ENCODE measurements around the gene SERPINE3. TPM values are rescaled to one million over a fixed set of nuclear protein-coding genes. Genes with fewer than 3 reads are reported as not detected.

SERPINE3 gene
- total RNA-seq, 4 donors from 2014 or later: 0.20 to 0.87 TPM; not detected in 2

DNA sequence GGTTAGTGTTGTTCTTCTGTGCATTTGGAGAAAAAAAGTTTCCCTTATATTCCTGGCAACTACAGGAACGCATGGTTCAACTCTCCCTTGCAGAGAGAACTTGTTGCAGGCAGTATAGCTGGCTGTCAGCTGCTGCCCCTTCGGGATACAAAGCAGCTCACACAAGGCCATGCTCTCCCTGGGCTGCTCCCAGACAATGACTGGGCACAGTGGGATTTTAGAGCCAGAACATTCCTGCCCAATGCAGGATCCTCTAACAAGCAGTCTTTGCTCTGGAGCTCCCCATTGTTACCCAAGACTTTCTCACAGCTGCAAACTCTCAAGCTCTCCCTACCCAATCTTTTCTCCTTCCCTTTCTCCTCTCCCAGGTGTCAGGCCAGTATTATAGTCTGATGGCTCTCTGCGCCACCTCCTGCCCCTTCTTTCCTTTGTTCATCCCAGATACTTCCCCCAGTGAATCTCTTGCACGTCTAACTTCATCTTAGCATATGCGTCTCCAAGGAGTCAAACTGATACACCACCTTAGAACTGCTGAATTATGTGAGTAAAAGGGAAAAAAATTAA is 27.5 kb upstream of the SERPINE3 start:
- WGBS, 2 donors: 82 to 85% methylated on average over 5 of the region's 5 CpGs

DNA sequence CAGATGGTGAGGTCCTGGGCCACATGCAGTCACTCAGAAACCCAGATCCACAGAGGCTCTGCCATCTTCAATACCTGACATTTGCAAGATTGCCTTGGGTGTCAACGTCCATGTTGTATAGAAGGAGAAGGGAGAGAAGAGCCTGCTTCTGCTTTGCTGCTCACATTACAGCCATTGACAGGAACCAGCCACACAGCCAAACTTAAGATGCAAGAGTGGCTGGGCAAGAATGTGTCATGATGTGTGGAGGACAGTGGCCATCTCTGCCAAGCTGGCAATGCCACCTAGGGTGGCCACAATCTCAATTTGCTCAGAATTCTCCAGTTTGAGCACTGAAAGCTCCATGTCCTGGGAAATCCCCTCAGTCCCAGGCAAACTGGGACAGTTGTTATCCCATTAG is 25.9 kb upstream of the SERPINE3 start:
- TF ChIP-seq, protein P1, sequence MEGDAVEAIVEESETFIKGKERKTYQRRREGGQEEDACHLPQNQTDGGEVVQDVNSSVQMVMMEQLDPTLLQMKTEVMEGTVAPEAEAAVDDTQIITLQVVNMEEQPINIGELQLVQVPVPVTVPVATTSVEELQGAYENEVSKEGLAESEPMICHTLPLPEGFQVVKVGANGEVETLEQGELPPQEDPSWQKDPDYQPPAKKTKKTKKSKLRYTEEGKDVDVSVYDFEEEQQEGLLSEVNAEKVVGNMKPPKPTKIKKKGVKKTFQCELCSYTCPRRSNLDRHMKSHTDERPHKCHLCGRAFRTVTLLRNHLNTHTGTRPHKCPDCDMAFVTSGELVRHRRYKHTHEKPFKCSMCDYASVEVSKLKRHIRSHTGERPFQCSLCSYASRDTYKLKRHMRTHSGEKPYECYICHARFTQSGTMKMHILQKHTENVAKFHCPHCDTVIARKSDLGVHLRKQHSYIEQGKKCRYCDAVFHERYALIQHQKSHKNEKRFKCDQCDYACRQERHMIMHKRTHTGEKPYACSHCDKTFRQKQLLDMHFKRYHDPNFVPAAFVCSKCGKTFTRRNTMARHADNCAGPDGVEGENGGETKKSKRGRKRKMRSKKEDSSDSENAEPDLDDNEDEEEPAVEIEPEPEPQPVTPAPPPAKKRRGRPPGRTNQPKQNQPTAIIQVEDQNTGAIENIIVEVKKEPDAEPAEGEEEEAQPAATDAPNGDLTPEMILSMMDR (IDR thresholded peaks at IDR 0.05): no peak
- TF ChIP-seq EP300 (IDR thresholded peaks at IDR 0.05) (no peak), POLR2A (IDR thresholded peaks at IDR 0.05) (no peak)
- Histone ChIP-seq H3K27me3 (no peaks in the 10 kb centered on the region), H3K36me3 (no peaks in the 10 kb centered on the region), H3K9me3 (no peaks in the 10 kb centered on the region), H3K27ac (no peak overlapping the region), H3K4me3 (no peak overlapping the region), H3K4me1 (peaks cover 0 to 7% (median 2%) of the 10 kb centered on the region in 4 donors)
- 77 to 84% methylated on average over 1 of the region's 1 CpG for WGBS, 2 donors
- no peak for DNase-seq (ENCODE audit: low spot score in 2 of 2)

More for the DNA sequence above, 27.5 kb upstream of the SERPINE3 start:
- H3K27me3 ChIP-seq: no peaks in the 10 kb centered on the region
- TF ChIP-seq, protein P1 (IDR thresholded peaks at IDR 0.05): no peak
- TF ChIP-seq EP300 (IDR thresholded peaks at IDR 0.05) (no peak), POLR2A (IDR thresholded peaks at IDR 0.05) (no peak)
- no peak overlapping the region for H3K27ac ChIP-seq
- DNase-seq (ENCODE audit: low spot score in 2 of 2): no peak
- H3K36me3 ChIP-seq: no peaks in the 10 kb centered on the region
- H3K4me1 ChIP-seq: peaks cover 0 to 7% (median 2%) of the 10 kb centered on the region in 4 donors
- no peaks in the 10 kb centered on the region for H3K9me3 ChIP-seq
- H3K4me3 ChIP-seq: no peak overlapping the region

DNA sequence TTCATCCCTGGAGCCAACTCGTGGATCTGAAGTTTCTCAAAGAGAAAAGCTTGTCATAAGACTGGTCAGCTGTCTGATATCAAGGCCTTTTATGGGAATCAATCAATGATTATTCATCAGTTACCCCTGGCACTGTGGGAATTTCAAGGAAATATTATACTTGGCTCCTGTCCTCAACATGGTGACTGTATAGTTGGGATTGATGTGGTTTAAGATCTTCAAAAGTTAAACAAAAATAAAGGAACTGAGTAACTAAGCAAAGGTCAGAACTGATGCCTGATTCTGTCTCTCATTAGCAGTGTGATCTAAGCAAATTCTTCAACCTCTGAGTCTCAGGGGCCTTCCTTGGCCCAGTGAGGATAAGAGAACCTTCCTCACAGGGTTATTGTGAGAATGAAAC is 22.2 kb upstream of the SERPINE3 start:
- 45 to 48% methylated on average over 1 of the region's 1 CpG for WGBS, 2 donors

DNA sequence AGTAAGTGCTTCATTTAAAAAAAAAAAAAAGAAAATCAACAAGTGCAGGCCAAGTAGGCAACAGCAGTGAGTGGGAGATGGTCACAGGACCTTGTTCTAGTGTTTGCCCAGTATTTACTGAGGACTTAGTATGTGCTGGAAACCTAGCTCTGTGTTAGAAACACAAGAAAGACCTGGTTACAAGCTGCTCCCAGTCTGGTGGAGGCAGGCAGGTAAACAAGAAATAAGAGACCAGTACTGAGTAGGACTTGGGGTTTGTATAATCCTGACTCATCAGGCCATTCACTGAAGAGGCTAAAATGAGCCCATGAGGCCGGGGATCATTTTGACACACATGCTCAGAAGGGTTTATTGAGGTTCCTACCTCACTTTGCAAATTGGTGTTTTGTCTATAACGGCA is 21.5 kb upstream of the SERPINE3 start:
- Histone ChIP-seq H3K36me3 (no peaks in the 10 kb centered on the region), H3K27me3 (no peaks in the 10 kb centered on the region), H3K9me3 (no peaks in the 10 kb centered on the region), H3K4me1 (peaks cover 0 to 7% (median 2%) of the 10 kb centered on the region in 4 donors), H3K4me3 (no peak overlapping the region), H3K27ac (no peak overlapping the region)
- 93% methylated on average over 2 of the region's 2 CpGs for WGBS, 2 donors
- no peak for DNase-seq (ENCODE audit: low spot score in 2 of 2)
- TF ChIP-seq POLR2A (IDR thresholded peaks at IDR 0.05): no peak
- TF ChIP-seq, protein P1 (IDR thresholded peaks at IDR 0.05): no peak
- TF ChIP-seq EP300 (IDR thresholded peaks at IDR 0.05): no peak

More for the DNA sequence above, 22.2 kb upstream of the SERPINE3 start:
- H3K27me3 ChIP-seq: no peaks in the 10 kb centered on the region
- H3K4me1 ChIP-seq: peaks cover 0 to 7% (median 2%) of the 10 kb centered on the region in 4 donors
- H3K4me3 ChIP-seq: no peak overlapping the region
- TF ChIP-seq, protein P1 (IDR thresholded peaks at IDR 0.05): no peak
- no peak for TF ChIP-seq POLR2A (IDR thresholded peaks at IDR 0.05)
- no peak for TF ChIP-seq EP300 (IDR thresholded peaks at IDR 0.05)
- H3K36me3 ChIP-seq: no peaks in the 10 kb centered on the region
- no peak for DNase-seq (ENCODE audit: low spot score in 2 of 2)
- H3K27ac ChIP-seq: no peak overlapping the region
- H3K9me3 ChIP-seq: no peaks in the 10 kb centered on the region

DNA sequence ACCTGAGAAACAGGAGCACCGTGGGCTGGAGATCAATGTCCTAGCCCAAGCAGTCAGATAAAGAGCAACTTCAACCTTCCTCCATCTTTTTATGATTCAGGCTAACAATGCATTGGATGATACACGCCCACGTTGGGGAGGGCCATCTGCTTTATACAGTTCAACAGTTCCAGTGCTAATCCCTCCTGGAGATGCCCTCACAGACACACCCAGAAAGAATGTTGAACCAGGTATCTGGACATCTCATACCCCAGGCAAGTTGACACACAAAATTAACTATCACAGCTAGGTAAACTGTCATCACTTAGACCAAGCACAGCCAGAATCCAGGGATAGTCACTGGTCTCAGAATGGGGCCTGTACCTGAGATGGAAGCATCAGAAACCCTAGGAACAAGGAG is 20.6 kb upstream of the SERPINE3 start:
- Histone ChIP-seq H3K9me3 (no peaks in the 10 kb centered on the region), H3K27ac (no peak overlapping the region), H3K4me1 (peaks cover 0 to 7% (median 2%) of the 10 kb centered on the region in 4 donors), H3K36me3 (no peaks in the 10 kb centered on the region), H3K27me3 (no peaks in the 10 kb centered on the region), H3K4me3 (no peak overlapping the region)
- WGBS, 2 donors: 90 to 95% methylated on average over 3 of the region's 3 CpGs
- no peak for TF ChIP-seq POLR2A (IDR thresholded peaks at IDR 0.05)
- TF ChIP-seq, protein P1 (IDR thresholded peaks at IDR 0.05): no peak
- no peak for TF ChIP-seq EP300 (IDR thresholded peaks at IDR 0.05)
- no peak for DNase-seq (ENCODE audit: low spot score in 2 of 2)
